Measurements from ENCODE around the gene RENBP. TPM values are rescaled to one million over a fixed set of nuclear protein-coding genes. Genes with fewer than 3 reads are reported as not detected.

Gene RENBP
- polyA plus RNA-seq, 3 donors = 2.7 to 125 (median 3.8) TPM

- Mint-ChIP-seq H3K27me3 (ENCODE audit: low read depth in 3 of 3) (peaks cover 0 to 55% (median 16%) of the 10 kb centered on the region in 3 donors), H3K36me3 (no peaks in the 10 kb centered on the region), H3K4me3 (no peak overlapping the region), H3K27ac (peak overlapping the region in 2 of 7 donors; percentile 30 to 69), H3K4me1 (peaks cover 24% of the 10 kb centered on the region), H3K9me3 (peaks cover 0 to 10% (median 3%) of the 10 kb centered on the region in 7 donors)
- H3K27ac ChIP-seq (ENCODE audit: low read depth in 1 of 2, low read length in 2 of 2) = no peak overlapping the region
- H4K20me1 ChIP-seq (ENCODE audit: insufficient read depth, low read length) = no peaks in the 10 kb centered on the region
- H3K4me3 ChIP-seq (replicated peaks in 1 of 3; ENCODE audit: low read depth in 2 of 3, low read length in 3 of 3) = no peak overlapping the region
- H3K36me3 ChIP-seq (replicated peaks in 1 of 2; ENCODE audit: control insufficient read depth in 1 of 2, insufficient read depth in 2 of 2, low read length in 2 of 2) = no peaks in the 10 kb centered on the region
- peaks cover 27 to 28% of the 10 kb centered on the region in 2 donors for H3K4me1 ChIP-seq (ENCODE audit: control insufficient read depth in 1 of 2, insufficient read depth in 2 of 2, low read length in 2 of 2)
- H3K9ac ChIP-seq (ENCODE audit: insufficient read depth, low read length, poor library complexity, severe bottlenecking) = no peak overlapping the region
- H3K4me2 ChIP-seq (replicated peaks; ENCODE audit: extremely low read depth, low read length, poor library complexity, severe bottlenecking) = no peak overlapping the region
- no peak for DNase-seq
- H3K9me3 ChIP-seq (replicated peaks in 1 of 2; ENCODE audit: control insufficient read depth in 1 of 2, insufficient read depth in 1 of 2, low read length in 2 of 2) = peaks cover 0 to 7% of the 10 kb centered on the region in 2 donors
- intact Hi-C loops (cut with micrococcal nuclease) = no loop called here
- no peaks in the 10 kb centered on the region for H3K79me2 ChIP-seq (ENCODE audit: insufficient read depth, low read length)
- no peak for TF ChIP-seq CTCF (IDR thresholded peaks at IDR 0.05)
- H3K27me3 ChIP-seq (ENCODE audit: control insufficient read depth in 2 of 2, insufficient read depth in 2 of 2, low read length in 2 of 2) = peaks cover 0 to 11% of the 10 kb centered on the region in 2 donors
- no peak overlapping the region for H2AFZ ChIP-seq (ENCODE audit: insufficient read depth, low read depth, low read length, poor library complexity, severe bottlenecking)
Measured at GRCh38 chrX:153897899-153898298, 46.5 kb downstream of the RENBP start.

GRCh38 chrX:153889123-153889522 is 55.3 kb downstream of the RENBP start:
- Histone ChIP-seq H3K4me3 (replicated peaks in 1 of 3; ENCODE audit: low read depth in 2 of 3, low read length in 3 of 3) (no peak overlapping the region), H2AFZ (ENCODE audit: insufficient read depth, low read depth, low read length, poor library complexity, severe bottlenecking) (no peak overlapping the region), H3K4me2 (replicated peaks; ENCODE audit: extremely low read depth, low read length, poor library complexity, severe bottlenecking) (no peak overlapping the region), H3K4me1 (ENCODE audit: control insufficient read depth in 1 of 2, insufficient read depth in 2 of 2, low read length in 2 of 2) (peaks cover 5 to 8% of the 10 kb centered on the region in 2 donors), H3K9me3 (replicated peaks in 1 of 2; ENCODE audit: control insufficient read depth in 1 of 2, insufficient read depth in 1 of 2, low read length in 2 of 2) (peaks cover 0 to 28% of the 10 kb centered on the region in 2 donors), H3K27ac (ENCODE audit: low read depth in 1 of 2, low read length in 2 of 2) (no peak overlapping the region), H3K9ac (ENCODE audit: insufficient read depth, low read length, poor library complexity, severe bottlenecking) (no peak overlapping the region), H3K27me3 (ENCODE audit: control insufficient read depth in 2 of 2, insufficient read depth in 2 of 2, low read length in 2 of 2) (peaks cover 43 to 49% of the 10 kb centered on the region in 2 donors), H4K20me1 (ENCODE audit: insufficient read depth, low read length) (no peaks in the 10 kb centered on the region), H3K79me2 (ENCODE audit: insufficient read depth, low read length) (no peaks in the 10 kb centered on the region), H3K36me3 (replicated peaks in 1 of 2; ENCODE audit: control insufficient read depth in 1 of 2, insufficient read depth in 2 of 2, low read length in 2 of 2) (no peaks in the 10 kb centered on the region)
- no peak for DNase-seq
- Mint-ChIP-seq H3K4me3 (peak overlapping the region in 1 of 2 donors; percentile 15), H3K27me3 (ENCODE audit: low read depth in 3 of 3) (peaks cover 36 to 79% (median 79%) of the 10 kb centered on the region in 3 donors), H3K27ac (no peak overlapping the region), H3K36me3 (no peaks in the 10 kb centered on the region), H3K4me1 (peaks cover 1% of the 10 kb centered on the region), H3K9me3 (peaks cover 0 to 15% (median 7%) of the 10 kb centered on the region in 7 donors)
- WGBS (ENCODE audit: insufficient coverage) = no CpG with 5 or more reads among the region's 6 CpGs
- intact Hi-C loops (cut with micrococcal nuclease) = no loop called here
- TF ChIP-seq CTCF (IDR thresholded peaks at IDR 0.05) = no peak

Measured in CD14-positive monocyte (primary cell).